ENCODE measurements around the gene ZNF331. TPM values are rescaled to one million over a fixed set of nuclear protein-coding genes. Genes with fewer than 3 reads are reported as not detected.

ZNF331 gene
- polyA plus RNA-seq, 3 donors = 6.6 to 42.4 (median 9.5) TPM

DNA sequence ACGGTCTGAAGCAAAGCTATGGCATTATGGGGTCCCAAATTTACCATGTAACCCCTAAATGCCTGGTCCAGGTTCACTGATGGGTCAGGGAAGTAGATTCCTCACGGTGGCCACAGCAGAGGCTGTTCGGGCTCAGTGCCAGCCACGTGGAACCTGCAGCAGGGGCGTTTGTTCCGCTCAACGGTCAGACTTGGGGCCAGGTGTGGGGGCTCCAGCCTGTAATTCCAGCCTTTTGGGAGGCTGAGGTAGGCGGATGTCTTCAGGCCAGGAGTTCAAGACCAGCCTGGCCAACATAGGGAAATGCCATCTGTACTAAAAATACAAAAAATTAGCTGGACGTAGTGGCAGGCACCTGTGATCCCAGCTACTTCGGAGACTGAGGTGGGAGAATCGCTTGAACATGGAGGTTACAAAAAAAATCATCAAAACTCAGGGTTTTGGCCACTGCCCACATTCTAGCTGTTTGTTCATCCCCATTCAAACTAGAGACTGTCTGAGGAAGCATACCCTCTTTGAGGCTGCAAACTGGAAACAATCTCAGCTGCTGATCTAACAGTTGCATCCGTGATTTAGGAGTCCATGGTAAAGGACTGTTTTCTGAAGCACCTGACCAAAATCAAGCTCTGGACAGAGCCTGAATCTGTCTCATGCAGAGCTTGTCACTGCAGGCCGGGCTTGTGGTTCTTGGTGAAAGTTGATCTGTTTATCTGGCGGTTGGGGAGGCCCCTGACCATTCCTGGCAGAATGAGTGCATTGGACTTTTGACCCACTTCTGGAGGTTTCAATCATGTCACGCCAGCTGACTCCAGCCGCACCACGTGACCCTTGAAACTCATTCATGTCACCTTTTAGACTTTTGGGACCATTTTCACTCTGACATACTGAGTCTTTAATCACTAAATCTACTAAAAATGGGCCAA lies 30.2 kb upstream of the ZNF331 start:
- H3K27me3 Mint-ChIP-seq (ENCODE audit: low read depth in 3 of 3) = peaks cover 0 to 15% (median 7%) of the 10 kb centered on the region in 3 donors
- intact Hi-C loops (cut with micrococcal nuclease) = no loop called here

DNA sequence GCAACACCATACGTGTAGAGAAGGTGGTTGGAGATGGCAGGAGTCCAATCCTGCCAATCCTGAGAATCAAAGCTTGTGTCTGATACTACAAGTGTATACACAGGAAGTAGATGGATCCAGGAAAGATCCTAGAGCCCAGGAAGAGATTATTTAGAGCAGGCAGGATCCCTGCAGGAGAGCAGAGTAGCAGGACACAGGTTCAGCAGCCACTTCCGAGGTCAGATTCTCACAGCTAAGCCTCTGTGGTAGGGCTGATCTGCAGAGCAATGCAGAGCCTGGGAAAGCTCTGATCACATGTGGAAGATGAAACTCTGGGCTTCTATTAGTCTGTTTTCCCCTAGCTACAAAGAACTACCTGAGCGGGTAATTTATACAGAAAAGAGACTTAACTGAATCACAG lies 28.5 kb upstream of the ZNF331 start:
- no peak overlapping the region for H3K4me3 Mint-ChIP-seq
- H3K27ac Mint-ChIP-seq = no peak overlapping the region
- Histone ChIP-seq H3K9me3 (replicated peaks in 1 of 2; ENCODE audit: control insufficient read depth in 1 of 2, insufficient read depth in 1 of 2, low read length in 2 of 2) (no peaks in the 10 kb centered on the region), H3K4me3 (replicated peaks in 1 of 3; ENCODE audit: low read depth in 2 of 3, low read length in 3 of 3) (no peak overlapping the region), H3K36me3 (replicated peaks in 1 of 2; ENCODE audit: control insufficient read depth in 1 of 2, insufficient read depth in 2 of 2, low read length in 2 of 2) (no peaks in the 10 kb centered on the region), H3K79me2 (ENCODE audit: insufficient read depth, low read length) (no peaks in the 10 kb centered on the region), H3K9ac (ENCODE audit: insufficient read depth, low read length, poor library complexity, severe bottlenecking) (no peak overlapping the region), H3K27me3 (ENCODE audit: control insufficient read depth in 2 of 2, insufficient read depth in 2 of 2, low read length in 2 of 2) (peaks cover 0 to 2% of the 10 kb centered on the region in 2 donors), H3K27ac (ENCODE audit: low read depth in 1 of 2, low read length in 2 of 2) (no peak overlapping the region), H3K4me2 (replicated peaks; ENCODE audit: extremely low read depth, low read length, poor library complexity, severe bottlenecking) (no peak overlapping the region), H4K20me1 (ENCODE audit: insufficient read depth, low read length) (no peaks in the 10 kb centered on the region), H3K4me1 (ENCODE audit: control insufficient read depth in 1 of 2, insufficient read depth in 2 of 2, low read length in 2 of 2) (no peaks in the 10 kb centered on the region), H2AFZ (ENCODE audit: insufficient read depth, low read depth, low read length, poor library complexity, severe bottlenecking) (no peak overlapping the region)
- 50% methylated on average over 2 of the region's 3 CpGs for WGBS (ENCODE audit: insufficient coverage)
- H3K9me3 Mint-ChIP-seq = peaks cover 2 to 12% (median 7%) of the 10 kb centered on the region in 7 donors
- H3K36me3 Mint-ChIP-seq = no peaks in the 10 kb centered on the region
- H3K27me3 Mint-ChIP-seq (ENCODE audit: low read depth in 3 of 3) = peaks cover 0 to 12% (median 7%) of the 10 kb centered on the region in 3 donors
- H3K4me1 Mint-ChIP-seq = no peaks in the 10 kb centered on the region
- TF ChIP-seq, protein P1, sequence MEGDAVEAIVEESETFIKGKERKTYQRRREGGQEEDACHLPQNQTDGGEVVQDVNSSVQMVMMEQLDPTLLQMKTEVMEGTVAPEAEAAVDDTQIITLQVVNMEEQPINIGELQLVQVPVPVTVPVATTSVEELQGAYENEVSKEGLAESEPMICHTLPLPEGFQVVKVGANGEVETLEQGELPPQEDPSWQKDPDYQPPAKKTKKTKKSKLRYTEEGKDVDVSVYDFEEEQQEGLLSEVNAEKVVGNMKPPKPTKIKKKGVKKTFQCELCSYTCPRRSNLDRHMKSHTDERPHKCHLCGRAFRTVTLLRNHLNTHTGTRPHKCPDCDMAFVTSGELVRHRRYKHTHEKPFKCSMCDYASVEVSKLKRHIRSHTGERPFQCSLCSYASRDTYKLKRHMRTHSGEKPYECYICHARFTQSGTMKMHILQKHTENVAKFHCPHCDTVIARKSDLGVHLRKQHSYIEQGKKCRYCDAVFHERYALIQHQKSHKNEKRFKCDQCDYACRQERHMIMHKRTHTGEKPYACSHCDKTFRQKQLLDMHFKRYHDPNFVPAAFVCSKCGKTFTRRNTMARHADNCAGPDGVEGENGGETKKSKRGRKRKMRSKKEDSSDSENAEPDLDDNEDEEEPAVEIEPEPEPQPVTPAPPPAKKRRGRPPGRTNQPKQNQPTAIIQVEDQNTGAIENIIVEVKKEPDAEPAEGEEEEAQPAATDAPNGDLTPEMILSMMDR (IDR thresholded peaks at IDR 0.05) = no peak
- intact Hi-C loops (cut with micrococcal nuclease) = no loop called here
- no peak for DNase-seq

More for the DNA sequence above, 30.2 kb upstream of the ZNF331 start:
- H3K36me3 ChIP-seq (replicated peaks in 1 of 2; ENCODE audit: control insufficient read depth in 1 of 2, insufficient read depth in 2 of 2, low read length in 2 of 2) = no peaks in the 10 kb centered on the region
- H3K27ac ChIP-seq (ENCODE audit: low read depth in 1 of 2, low read length in 2 of 2) = no peak overlapping the region
- no peak overlapping the region for H3K9ac ChIP-seq (ENCODE audit: insufficient read depth, low read length, poor library complexity, severe bottlenecking)
- no peak overlapping the region for H3K4me3 ChIP-seq (replicated peaks in 1 of 3; ENCODE audit: low read depth in 2 of 3, low read length in 3 of 3)
- H4K20me1 ChIP-seq (ENCODE audit: insufficient read depth, low read length) = no peaks in the 10 kb centered on the region
- H2AFZ ChIP-seq (ENCODE audit: insufficient read depth, low read depth, low read length, poor library complexity, severe bottlenecking) = no peak overlapping the region
- Mint-ChIP-seq H3K9me3 (peaks cover 2 to 13% (median 8%) of the 10 kb centered on the region in 7 donors), H3K4me1 (peaks cover 2% of the 10 kb centered on the region), H3K4me3 (no peak overlapping the region), H3K36me3 (no peaks in the 10 kb centered on the region), H3K27ac (no peak overlapping the region)
- 92% methylated on average over 14 of the region's 17 CpGs for WGBS (ENCODE audit: insufficient coverage)
- no peaks in the 10 kb centered on the region for H3K79me2 ChIP-seq (ENCODE audit: insufficient read depth, low read length)
- H3K9me3 ChIP-seq (replicated peaks in 1 of 2; ENCODE audit: control insufficient read depth in 1 of 2, insufficient read depth in 1 of 2, low read length in 2 of 2) = peaks cover 0 to 1% of the 10 kb centered on the region in 2 donors
- DNase-seq = no peak
- peaks cover 0 to 2% of the 10 kb centered on the region in 2 donors for H3K27me3 ChIP-seq (ENCODE audit: control insufficient read depth in 2 of 2, insufficient read depth in 2 of 2, low read length in 2 of 2)
- TF ChIP-seq, protein P1 (IDR thresholded peaks at IDR 0.05) = no peak
- no peaks in the 10 kb centered on the region for H3K4me1 ChIP-seq (ENCODE audit: control insufficient read depth in 1 of 2, insufficient read depth in 2 of 2, low read length in 2 of 2)
- H3K4me2 ChIP-seq (replicated peaks; ENCODE audit: extremely low read depth, low read length, poor library complexity, severe bottlenecking) = no peak overlapping the region

All from CD14-positive monocyte (primary cell).